HK-2 (cell line): ENCODE results near the gene DNPEP.

ENCODE experiments used
- DNase-seq: peaks from one replicate; pipeline ENCODE4 v3.0.0-alpha.2; 2018; ENCODE audit not compliant: unreplicated experiment

DNPEP gene

DNA sequence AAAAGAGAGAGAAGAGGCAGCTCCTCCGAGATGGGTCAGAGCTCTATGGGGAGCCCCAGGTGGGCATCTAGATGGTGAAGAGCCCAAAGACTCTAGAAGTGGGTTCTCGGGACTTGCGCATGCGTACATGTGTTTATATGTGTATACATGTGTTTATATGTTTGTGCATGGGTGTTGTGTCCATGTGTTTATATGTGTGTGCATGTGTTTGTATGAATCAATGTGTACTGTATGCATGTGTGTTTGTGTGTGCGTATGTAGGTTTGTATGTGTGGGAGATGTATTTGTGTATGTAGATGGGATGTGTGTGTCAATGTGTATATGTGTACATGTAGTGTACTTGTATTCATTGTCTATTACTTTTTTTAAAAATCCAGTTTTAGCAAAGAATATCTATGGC, 25.6 kb downstream of the DNPEP start:
- no peak for DNase-seq

DNA sequence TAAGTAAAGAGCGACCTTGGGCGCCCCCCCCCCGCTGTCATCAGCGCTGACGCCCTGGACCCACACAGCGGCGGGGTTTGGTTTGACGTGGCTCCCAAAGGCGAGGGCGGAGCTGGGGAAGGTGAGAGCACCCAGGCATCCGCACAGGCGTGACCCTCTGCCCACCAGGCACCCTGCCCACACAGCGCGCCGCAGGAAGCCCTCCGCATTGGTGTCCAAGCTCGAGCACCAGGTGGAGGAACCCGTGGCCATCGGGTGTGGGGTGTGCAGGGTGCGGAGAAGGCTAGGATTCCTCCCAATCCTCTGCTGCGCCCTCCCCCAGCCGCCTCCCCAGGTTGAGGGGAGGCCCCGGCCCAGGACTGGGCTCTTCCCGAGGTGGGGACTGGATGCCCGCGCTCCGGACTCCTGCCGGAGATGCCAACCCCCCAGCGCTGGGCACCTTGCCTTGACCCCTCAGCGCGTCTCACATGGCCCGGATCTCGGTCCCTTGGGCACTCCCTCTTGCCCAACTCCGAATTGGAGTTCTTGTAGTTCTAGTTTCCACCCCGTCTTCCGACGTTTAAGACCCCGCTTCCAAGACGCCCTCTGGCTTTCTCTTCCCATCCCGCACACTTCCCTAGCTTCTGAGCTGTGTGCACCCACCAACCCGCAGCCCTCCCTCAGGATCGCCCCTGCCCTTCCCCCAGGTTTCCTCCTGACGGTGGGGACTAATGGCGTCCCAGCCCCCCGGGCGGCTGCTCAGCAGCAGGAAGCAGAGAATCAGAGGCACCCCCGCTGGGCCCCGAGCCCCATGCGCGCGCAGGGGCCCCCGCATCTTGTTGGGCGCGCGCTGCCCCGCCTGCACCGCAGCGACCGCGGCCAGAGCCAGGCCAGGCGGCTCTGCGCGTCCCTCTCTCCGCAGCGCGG, 29.3 kb downstream of the DNPEP start:
- no peak for DNase-seq

DNA sequence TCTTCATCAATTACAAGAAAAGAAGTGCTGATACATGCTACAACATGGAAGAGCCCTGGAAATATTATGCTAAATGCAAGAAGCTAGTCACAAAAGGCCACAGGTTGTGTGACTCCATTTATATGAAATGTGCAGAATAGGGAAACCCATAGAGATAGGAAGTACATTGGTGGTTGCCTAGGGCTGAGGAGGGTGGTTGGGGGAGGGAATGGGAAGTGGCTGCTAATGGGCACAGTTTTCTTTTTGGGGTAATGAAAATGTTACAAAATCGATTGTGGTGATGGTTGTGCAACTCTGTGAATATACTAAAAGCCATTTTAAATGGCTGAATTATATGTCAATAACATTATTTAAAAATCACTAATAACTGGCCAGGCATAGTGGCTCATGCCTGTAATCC, 30.9 kb downstream of the DNPEP start:
- DNase-seq: no peak

DNA sequence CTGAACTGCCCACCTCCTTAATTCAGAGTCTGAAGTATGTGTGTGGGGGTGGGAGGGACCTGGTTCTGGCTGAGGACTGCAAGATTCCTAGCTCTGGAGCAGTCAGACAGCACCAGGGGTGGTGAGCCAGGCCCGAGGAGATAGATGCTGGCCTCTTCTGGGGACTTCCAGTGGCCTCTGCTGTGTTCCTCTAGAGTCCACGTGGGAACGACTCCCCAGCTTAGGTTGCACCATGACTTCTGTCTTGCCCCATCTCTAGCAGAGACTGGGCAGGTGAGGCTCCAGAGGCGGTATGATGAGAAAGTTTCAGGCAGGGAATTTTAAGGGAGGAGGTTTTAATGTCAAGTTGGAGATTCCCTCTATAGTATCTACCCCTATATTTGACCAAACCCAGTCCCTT, 33.1 kb downstream of the DNPEP start:
- DNase-seq: no peak

DNA sequence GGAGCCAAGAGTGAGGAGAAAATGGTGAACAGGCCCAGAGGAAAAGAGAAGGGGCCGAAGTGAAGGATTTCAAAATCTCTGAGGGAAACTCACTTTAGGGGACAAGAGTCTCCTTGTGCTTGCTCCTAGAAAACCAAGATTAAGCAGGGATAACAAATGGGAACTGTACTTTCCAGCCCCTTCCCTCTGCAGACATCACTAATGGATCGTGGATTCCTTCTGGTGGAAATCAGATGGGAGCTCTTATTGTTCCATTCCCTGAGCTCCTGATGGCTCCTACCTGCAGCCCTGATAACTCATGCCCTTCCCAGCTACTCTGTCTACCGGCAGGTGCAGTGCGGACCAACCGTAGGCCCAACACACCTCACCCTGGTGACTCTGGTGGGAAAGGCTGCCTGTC, 34.6 kb downstream of the DNPEP start:
- DNase-seq: no peak

DNA sequence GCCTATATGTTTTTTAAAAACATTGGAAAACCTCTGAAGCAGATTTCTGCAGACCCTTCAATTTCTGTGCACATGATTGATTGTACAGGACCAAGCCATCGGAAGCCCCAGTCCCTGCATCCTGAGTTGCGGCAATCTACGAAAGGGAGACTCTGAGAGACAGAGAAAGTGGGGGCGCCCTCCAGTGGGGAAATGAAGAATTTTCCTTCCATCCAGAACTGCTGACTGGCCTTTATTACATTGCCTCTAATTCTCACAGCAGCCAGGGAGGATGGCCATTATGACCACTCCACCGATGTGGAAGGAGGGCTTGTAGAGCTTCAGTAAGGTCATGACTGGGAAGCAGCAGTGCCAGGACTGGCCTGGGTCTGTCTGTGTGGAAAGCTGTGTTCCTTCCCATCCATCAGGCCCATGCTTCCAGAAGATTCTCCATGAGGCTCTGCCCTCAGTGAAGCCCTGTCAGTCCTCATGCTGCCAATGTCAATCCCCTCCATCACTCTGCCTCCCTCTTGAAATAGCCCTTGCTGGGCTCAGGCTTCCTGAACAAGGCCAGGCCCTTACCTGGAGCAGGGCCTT, 35.2 kb downstream of the DNPEP start:
- DNase-seq: peak; percentile 63

DNA sequence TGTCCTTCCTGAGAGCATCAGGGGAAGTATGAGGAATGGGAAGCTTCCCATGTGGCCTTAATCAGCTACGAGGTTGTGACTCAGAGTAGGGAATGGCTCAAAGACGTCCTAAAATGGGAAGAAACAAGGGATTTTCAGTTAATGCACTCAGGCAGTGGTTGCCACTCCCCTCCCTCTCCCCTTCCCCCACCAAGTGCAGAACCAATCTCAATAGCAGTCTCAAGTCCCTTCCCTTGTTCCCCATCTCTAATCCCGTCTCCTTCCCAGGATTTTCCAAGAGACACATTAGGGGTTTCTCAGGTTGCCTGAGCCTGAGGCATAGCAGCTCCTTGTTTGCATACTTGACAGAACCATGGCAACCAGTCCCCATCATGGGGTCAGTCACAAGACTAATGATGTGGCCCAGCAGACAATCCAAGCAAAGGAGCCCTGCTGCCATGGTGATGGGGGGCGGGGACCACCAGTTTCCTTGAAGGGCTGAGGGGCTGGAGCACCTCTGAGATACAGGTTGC, 36.9 kb downstream of the DNPEP start:
- DNase-seq: no peak

DNA sequence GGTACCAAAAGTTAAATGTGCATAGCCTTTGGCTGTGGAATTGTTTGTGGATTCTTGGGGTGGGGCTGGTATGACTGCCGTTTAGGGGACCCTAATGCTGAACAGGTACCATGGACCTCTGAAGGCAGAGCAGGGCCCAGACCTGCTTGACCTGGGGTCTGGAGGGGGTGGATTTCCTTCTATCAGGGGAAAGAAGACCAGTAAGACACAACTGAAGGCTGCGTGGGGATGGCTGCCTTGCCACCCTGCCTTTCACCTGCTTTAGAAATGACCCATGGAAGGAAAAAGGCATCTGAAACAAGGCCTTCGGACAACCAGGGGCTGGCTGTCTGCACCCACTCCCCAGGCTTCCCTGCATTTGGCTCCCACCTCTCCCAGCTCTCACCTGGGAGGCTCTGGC, 37.5 kb downstream of the DNPEP start:
- no peak for DNase-seq

DNA sequence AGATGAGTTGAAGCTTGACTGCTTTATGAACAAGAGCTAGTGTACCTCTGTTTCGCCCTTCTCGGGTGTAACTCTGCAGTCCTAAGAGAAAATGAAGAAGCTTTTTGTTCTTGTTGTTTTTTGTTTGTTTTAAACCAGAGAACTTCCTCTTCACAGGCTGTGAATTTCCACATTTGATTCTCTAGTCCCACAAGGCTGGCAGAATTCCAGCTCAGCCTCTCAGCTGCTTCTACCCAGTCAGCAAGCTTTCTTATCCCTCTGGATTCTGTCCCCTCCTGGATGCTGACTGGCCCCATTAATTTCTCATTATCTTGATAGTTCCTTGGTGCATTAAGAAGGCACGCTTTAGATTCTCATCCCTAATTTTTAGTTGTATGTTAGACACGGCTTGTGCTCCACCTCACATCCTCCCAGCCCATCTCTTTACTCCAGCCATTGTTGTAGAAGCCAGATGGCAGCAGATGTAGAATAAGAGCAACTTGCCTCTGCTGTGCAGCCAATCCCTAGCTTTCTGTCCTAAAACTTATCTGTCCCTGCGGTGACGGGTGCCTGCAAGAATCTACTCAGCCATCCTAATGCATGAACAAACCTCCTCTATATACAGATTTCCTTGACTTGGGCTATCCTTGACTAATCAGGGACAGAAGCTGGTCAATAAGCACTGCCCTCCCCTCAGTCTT, 42.8 kb downstream of the DNPEP start:
- no peak for DNase-seq

DNA sequence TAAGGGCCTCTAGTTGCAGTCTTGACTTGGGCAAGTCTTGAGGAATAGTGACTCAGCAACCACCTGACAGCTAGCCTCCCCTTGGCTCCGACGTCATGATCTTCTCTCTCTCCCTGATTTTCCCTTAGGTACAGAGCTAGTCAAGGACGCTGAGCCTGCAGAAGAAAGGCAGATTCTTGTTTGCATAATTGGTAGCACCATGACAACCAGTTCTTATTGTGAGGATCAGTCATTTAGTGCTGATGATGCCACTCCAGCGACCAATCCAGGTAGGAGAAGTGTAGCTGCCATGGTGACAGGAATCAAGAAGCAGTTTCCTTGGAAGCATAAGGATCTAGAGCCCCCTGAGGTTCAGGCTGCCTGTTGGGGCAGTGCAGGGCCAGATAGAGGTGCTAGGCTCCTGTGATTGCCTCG, 52.3 kb downstream of the DNPEP start:
- DNase-seq: no peak

DNA sequence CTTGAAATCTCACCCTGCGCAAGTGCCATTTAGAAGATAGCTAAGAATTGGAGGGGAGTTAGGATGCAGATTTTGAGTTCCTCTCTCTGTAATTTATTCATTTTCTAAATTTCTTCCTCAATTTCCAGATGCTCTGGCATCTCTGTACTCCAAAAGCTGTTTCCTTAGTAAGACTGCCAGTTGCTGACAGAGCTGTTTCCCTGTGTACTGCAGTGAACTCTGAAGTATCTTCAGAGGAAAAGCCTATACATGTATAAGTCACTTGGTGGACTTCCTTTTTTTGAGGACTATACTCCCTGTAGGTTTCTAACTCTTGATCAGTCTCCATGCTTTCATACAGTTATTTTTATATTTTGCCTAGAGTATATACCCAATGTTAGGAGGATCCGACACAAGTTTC, 53.6 kb downstream of the DNPEP start:
- DNase-seq: no peak

DNA sequence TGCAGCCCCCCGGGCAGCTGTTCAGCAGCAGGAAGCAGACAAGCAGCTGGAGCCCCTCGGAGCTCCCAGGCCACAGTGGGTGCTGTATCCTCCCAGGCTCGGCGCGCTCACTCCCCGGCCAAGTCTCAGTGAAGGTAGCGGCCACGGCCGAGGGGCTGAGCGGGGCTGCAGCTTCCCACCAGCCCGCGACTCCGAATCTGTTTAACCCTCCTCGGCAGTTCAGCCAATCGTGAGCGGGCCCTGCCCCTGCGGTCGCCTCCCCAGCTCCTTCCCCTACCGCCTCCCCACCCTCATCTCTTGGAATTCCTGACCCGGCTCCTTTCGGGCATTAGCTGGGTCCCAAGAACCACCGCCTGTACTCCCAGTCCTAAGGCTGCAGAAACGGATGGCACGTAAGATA, 55.2 kb downstream of the DNPEP start, which contains the start of gene RESP18:
TSS of gene RESP18 (minus strand) at position 203 of the 400 bp plus-strand sequence.
- no peak for DNase-seq

DNA sequence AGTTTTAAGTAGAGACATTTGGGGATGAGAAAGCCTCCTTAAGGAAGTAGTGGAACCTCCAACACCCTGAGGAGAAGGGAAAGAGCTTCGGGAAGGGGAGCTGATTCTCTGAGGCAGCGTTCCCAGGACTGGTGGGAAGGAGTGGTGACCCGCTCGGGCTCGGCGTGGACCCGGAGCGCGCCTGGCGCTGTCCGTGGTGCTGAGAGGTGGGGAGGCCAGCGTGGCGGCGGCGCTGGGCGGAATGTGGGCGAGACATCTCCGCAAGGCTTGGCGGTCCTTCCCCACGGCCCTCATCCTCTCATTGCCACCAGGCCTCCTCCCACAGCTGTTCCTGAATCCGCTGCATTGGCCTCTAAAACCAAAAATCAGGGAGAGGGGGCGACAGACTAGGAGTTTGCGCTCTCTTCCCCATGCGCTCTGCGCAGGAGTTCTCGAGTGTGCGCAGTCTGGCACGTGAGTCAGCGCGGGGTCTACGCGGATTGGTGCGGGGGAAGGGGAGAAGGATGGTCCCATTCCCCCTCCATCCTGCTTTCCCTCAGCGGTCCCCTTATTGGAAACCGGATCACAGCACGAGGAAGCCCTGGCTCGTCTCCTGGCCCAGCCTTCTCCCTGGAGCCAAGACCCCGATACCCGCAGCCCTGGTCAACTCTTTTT, 56.0 kb downstream of the DNPEP start:
- DNase-seq: no peak

DNA sequence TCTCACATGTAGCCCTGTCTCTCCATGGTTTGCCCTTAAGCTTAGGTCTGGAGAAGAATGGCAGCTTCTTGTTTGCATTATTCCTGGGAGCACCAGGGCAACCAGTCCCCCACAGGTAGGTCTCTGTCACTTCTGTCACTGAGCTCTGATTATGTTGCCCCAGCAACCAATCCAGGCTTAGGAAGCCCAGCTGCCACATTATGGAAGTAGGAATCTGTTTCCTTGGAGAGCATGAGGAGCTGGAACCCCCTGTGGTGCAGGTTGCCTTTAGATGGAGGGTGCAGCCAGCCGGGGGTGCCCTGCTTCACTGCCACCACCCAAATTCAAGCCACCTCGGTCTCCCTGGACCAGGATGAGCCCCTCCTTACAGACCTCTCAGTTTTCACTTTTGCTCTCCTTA, 60.0 kb downstream of the DNPEP start:
- DNase-seq: no peak

DNA sequence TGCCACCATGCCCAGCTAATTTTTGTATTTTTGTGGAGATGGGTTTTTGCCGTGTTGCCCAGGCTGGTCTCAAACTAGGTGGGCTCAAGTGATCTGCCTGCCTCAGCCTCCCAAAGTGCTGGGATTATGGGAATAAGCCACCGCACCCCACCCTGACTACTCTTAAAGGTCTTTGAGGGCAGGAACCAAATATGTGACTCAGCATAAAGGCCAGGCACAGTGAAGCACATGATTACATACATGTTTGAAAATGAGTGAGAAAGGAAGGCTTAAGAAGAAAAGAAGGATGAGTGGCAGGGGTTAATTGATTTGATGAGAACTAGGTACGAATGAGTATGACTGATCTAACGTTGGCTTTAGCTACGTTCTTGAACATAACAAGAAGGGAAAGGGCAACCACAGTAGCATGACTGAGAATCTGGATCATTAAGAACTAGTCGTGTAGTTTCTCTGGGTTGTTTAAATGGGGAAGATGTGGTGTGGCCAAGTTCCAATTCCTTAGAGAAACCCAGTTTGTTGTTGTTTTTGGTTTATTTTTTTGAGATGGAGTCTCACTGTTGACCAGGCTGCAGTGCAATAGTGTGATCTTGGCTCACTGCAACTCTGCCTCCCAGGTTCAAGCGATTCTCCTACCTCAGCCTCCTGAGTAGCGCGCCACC, 61.9 kb downstream of the DNPEP start:
- no peak for DNase-seq

DNA sequence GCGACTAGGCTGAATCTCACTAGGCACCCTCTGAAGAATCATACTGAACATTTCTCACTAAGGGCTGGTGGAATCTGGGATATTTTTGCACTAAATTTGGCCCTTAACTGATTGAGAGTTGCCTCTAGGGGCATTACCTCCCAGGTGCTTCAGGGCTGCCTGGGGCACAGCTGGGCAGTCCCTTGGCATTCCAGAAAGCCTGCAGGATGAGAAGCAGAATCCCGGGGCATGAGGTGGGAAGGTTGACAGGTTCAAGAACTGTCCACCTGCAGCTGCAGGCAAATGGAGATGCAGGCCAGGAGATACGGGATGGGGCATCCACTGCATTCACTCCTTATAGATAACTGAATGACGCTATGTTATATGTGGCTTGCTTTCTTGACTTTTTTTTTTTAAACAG, 62.6 kb downstream of the DNPEP start:
- no peak for DNase-seq

DNA sequence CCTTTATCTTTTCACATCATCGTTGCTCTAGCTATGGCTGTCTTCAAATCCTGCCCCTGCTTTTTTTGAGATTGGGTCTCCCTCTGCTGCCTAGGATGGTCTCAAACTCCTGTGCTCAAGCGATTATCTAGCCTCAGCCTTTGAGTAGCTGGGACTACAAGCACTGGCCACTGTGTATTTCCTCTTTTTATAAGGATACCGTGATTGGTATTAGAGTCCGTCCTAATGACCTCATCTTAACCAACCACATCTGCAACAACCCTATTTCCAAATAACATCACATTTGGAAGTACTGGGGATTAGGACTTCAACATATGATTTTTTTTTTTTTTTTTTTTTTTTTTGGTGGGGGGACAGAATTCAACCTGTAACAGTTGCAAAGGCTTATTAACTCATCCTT, 64.3 kb downstream of the DNPEP start:
- DNase-seq: no peak
